HG03565 (cell line): ENCODE data around the gene NOTCH1.

Source experiments
- ATAC-seq: cut with Tn5 transposase; IDR thresholded peaks from one replicate; pipeline ENCODE4 v1.9.1; 2021; ENCODE audit warnings: mild to moderate bottlenecking, moderate library complexity; ENCODE audit not compliant: unreplicated experiment

The NOTCH1 gene

DNA sequence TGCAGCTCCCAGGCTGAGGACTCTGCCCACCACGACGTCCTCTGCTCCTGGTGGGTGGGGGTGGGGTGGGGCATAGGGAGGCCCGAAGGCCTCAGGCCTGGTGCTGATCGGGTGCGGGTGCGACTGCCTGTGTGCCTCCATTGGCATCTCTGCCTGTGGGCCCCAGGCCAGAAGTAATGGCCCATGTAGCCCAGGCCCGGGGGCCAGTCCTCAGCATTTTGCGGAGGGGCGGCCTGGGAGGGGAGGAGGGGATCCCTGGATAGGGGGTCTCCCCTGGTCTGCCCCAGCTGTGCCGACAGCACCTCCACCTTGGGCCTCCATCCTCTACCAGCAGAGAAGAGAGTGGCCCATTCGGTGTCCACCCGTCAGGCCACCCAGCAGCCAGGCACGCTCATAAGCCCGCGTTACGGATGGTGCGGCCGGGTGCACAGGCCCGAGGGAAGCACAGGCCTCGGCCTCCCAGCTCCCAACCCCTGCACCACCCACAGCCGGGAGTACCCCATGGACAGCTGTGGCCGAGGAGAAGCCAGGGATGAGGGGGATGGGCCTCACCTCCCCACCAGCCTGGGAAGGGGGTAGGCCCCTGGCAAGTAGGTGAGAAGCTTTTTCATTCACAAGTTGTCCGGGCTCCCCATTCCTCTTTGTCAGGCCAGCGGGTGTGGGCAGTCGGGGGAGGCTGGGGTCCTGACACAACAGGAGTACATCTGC, 1.8 kb upstream of the NOTCH1 start:
- ATAC-seq: no peak

DNA sequence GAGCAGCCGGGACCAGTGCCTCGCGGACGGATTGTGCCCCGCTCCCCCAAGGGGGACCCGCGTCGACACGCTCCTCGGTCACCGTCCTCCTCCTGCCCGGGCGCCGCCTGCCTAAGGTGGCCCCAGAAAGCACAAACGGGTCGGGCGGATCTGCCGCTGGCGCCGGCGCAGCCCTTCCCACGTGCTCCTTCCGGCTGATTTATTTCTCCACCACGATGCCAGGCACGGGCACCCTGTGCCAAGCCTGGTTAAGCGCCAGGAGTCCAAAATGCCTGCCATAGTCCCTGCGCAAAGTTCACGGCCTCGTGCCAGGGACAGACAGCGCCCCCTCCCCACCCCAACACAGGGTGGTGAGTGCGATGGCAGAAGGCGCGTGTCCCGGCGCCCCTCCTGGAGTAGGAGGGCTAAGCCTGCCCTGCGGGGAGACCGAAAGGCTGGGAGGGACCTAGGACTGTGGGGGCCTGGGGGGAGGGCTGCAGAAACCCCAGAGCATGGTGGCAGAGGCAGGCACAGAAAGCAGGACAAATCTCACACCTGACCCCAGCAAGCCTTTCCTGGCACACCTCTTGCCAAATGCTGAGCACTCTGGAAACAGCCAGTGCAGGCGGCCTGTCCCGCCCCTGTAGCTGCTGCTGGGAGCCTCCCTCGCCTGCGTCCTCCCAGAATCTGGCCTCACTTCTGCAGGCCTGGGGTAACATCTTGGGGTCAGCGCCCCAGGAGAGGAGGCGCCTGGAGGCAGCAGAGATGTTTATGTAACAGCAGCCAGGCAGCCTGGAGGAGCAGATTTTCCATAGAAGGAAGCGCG, 1.1 kb upstream of the NOTCH1 start:
- no peak for ATAC-seq

DNA sequence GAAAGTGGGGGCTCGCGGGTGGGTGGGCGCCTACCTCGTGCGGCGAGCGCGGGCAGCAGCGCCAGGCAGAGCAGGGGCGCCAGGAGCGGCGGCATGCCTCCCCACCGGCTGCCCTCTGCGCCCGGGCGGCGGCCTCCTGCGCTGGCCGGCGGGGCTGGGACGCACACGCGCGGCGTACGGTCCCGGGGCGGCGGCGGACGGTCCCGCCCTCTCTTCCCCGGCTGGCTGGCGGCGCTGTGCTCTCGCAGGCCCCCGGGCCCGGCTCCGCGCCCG, 220 bp downstream of the NOTCH1 start:
- ATAC-seq: no peak

DNA sequence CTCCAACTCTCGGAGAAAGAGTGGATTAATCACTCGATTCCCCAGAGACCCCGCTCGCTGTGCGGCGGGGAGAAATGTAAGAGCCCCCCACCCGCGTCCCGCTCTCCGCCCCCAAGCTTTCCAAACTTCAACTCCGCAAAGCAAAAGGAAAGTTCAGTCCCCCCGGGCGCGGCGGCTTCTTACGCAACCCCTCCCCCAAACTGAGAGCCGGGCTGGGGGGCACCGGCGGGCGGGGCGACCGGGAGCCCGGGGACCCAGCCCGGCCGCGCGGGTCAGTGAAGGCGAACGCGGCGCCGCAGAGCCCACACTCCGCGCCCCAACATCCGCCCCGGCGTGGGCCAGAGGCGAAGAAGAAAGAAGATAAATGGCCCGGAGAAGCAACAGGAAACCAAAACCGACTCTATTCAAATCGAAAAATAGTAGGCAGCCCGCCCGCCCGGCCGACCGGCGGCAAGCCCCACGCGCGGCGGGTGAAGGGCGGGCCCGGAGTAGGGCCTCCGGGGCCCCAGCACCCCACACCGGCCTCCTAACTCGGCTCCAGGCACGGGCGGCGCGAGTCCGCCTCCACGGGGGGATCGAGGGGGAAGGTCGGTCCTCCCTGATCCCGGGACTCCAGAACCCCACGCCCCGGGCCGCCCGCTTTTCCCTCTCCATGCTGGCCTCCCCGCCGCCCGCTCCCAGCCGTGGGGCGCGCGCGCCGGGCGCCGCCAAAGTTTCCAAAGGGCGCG, 720 bp downstream of the NOTCH1 start:
- no peak for ATAC-seq

DNA sequence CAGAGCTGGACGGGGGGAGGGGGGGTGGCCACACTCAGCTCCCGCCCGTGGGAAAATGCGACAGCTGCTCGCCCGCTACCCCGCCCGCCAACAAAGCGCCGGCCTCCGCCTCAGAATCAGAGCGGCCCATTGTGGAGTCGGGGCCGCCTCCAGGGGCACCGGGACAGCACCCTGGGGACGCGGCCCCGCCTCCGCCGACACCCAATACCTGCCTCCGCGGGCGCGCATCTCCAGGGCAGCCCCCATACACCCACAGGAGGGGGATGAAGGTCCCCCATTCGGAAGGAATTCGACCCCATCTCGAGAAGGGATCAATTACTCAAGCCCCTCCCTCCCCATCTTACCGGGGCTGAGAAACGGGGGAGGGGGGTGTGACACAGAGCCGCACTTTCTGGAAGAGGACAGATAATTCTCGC, 1.3 kb downstream of the NOTCH1 start:
- no peak for ATAC-seq

DNA sequence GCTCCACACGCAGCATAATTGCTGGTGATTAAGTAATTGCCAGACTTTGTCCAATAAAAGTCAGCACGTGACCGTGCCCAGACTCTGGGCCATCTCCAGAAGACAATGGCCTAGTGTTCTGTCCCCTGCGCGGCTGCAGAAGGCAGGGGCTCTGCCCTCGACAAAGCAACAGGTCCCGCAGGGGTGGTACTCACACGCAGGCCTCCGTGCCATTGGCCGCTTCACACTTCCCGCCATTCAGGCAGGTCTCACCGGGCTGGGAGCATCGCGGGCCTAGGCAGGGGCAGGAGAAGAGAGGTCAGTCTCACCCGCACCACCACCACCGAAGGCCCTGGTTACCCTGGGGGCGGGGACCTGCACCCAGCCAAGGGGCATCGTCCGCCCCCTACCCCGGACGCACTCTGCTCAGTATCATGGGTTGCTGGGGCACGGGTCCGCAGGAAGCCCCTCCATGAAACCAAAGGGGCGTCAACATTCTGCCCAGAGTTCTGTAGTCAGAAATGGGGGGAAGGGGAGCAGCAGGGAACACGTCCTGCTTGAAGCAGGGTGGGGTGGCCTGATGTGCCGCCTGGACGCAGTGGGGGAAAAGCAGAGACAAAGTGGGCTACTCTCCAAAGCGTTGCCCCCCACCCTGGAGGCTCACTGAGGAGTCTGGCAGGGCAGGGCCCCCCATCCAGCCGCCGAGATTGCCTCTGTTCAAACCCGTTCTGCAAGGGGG, 1.9 kb downstream of the NOTCH1 start:
- ATAC-seq: no peak

DNA sequence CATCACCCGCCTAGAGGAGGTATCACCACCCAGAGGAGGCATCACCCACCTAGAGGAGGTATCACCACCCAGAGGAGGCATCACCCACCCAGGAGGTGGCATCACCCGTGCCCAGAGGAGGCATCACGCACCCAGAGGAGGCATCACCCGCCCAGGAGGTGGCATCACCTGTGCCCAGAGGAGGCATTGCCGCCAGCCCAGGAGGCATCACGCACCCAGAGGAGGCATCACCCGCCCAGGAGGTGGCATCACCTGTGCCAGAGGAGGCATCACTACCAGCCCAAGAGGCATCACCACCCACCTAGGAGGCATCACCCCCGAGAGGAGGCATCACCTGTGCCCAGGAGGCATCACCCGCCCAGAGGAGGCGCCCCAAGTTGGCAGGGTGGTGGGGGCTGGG, 2.6 kb downstream of the NOTCH1 start:
- no peak for ATAC-seq

DNA sequence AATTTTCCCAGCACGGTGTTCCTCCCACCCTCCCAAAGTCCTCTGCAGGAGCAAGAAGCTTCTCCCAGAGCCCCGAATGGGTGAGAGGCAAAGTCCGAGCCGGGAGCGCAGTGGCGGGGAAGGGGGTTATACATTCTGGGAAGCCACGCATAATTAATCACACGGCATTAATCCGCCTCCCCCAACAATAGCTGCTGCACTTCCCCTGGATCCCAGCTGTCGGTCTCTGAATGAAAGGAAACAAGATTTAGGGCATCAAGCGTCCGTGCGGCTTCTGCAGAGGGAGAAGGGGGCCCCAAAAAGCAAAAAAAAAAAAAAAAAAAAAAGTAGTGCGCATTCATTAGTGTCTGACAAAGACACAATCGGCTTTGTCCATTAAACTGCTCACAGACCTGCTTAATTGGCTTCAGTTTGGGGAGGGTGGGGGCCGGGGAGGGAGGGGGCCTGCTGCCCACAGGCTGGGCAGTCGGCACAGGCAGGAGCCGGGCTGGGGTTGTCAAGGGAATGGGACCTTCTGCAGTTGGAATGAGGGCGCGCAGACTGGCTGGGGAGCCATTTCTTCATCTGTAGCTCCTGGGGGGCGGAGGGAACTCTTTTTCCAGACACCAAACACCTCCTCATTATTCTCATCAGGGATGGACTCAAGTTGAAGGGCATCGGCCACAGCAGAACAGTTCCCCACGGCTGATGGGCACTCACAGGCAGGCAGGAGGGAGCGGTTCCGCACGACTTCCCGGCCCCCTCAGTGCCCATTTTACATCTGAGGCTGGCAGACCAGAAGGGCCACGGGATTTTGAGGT, 3.4 kb downstream of the NOTCH1 start:
- no peak for ATAC-seq

DNA sequence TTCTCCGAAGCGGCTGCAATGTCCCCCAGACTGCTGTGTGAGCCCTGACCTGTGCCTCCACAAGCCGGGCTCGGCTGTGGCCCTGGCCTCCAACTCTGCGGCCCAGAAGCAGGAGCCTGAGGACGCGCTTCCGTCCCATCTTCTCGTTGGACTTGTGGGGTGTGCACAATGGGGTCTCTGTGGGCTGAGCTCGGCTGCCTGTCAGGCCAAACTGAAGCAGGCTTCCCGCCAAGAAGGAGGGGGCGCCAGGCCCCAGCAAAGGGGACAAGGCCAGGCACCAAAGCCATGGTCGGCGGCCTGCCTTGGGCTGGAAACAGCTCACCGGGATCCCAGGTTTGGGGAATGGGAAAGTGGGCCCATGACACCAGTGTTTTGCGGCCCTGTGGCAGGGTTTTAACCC, 4.1 kb downstream of the NOTCH1 start:
- ATAC-seq: no peak

DNA sequence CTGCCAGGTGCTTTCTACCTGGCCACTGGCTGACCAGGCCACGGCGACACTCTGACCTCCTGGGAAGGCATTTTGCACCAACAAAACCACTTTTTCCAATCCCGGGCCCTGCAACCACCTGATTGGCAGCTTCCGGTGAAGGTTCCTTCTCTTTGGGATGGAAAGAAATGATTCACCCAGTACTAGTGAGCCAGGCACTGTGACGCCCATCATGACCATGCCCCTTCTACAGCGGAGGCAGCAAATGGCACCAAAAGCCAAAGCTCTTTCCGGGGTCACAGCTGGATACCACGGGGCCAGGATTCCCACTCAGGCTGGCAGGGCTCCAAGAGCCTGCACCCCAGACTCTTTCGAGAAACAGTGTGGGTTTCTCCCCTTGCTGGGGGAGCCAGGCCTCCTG, 4.7 kb downstream of the NOTCH1 start:
- no peak for ATAC-seq

DNA sequence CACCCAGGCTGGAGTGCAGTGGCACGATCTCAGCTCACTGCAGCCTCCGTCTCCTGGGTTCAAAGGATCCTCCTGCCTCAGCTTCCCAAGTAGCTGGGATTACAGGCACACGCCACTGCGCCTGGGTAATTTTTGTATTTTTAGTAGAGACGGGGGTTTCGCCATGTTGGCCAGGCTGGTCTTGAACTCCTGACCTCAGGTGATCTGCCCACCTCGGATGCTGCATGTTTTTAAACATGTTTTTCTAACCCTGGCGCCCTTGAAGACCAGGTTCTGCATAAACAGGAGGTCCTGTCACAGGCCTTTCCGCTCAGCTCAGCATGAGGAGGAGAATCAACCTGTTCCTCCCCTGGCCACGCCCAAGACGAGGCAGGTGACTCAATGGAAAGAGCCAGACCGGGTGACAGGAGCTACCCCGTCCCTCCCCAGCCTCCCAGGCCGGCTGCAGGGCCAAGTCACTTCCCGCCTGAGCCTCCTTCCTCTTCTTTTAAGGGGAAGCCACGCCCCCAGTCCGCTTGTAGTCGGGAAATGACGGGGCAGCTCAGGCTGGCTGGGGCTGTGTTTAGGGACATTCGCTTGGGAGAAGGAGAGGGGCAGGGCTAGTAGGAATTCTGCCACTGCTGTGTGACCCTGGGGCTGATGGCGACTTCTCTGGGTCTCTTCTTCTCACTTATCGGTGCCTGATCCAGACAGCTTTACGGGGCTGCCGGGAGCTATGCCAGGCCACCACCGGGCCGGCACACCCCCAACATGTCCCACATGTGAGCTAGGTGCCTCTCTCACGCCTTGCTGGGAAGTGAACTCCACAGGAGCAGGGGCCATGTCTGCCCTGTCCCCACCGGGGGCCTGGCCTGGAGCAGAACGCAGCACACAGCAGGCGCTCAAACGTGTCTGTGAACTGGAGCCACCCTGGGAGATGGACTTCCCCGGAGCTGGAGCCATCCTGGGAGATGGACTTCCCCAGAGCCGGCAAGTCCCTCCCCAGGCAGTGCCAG, 6.1 kb downstream of the NOTCH1 start:
- ATAC-seq: no peak

DNA sequence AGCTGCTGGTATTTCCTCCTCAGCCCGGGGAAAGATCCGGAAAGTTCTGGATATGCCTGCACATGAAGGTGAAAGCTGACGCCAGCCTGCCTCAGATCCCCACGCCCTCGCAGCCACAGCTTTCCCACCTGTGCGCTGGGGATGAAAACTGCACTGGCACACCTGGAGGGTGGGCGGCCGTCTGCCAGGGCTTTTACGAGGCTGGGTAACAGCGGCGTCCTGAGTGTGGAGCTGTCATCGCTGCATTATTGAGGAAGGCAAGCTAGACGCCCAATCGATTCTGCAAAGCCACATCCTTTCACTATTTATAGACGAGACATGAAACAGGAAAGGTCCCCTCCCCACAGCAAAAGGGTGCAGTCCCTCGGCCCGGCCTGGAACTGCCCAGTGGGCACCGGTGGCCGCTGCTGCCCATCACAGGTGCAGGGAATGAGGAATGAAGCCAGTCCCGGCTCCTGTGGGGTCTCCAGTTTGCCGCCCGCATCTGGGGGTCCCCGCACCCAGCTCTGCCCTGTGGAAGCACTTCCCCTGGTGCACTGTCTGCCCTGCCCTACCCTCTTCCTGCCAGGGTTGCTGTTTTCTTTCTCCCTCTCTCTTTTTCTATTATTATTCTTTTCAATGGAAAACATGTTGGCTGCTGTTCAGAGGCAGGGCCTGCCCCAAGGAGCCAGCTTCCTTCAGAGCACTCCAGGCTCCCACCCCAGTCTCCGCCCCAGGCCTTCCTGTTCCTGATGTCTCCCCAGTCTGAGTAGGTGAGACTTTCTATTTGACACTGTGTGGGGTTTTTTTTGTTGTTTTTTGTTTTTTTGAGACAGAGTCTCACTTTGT, 7.0 kb downstream of the NOTCH1 start:
- ATAC-seq: no peak

DNA sequence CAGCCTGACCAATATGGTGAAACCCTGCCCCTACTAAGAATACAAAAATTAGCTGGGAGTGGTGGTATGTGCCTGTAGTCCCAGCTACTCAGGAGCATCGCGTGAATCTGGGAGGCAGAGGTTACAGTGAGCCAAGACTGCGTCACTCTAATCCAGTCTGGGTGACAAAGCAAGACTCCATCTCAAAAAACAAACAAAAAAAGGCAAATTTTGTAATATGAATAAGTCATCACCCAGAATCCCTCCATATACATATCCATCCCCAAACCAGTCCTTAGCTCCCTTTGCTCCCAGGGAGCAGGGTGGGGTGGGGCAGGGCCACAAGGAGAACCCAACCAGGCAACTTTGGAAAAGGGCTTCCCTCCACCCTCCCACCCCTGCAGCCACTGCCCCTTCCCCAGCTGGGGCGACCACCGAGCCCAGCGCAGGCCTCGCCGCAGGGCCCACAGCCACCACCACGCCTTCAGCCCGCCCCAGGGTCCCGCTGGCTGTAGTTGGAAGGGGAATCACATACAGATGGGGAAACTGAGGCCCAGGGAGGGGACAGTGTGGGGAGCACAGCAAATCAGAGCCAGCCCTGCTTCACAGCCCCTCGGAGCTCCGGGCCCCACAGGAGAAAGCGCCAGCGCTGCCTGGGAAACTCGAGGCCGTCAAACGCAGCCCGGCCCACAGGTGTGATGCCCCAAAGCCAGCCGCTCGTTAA, 7.8 kb downstream of the NOTCH1 start:
- ATAC-seq: no peak

DNA sequence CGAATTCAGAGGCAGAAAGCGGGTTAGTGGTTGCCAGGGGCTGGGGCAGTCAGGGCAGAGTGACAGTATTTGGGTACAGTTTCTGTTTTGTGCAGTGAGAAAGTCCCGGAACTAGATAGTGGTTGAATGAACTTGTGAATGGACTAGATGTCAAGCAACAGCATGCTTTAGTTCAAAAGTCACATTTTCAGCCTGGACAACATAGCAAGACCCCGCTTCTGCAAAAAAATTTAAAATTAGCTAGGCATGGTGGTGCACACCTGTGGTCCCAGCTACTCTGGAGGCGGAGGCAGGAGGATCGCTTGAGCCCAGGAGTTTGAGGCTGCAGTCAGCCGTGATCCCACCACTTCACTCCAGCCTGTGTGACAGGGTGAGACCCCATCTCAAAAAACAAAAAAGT, 8.4 kb downstream of the NOTCH1 start:
- no peak for ATAC-seq

DNA sequence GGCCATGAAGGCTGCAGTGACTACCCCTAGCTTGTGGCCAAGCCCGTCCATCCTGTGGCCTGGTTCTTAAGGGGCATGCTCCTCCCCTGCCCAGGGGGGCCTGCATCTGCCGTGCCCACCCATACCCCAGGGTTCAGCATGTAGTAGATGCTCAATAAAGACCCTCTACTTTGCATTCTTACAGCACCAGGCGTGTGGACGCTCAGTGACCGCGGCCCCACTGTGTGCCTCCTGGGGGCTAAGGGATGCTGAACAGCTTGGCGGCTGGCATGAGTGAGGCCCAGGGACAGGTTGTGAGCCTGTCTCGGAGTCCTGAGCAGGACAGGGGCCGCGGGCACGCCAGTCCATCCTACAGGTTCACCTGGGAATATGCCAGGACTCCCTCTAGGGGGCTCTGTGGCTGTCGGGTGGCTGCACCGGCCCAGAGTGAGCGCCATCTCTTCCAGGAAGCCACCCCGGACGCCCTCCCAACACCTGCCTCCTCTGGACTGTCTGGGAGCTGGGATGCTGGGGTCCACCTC, 9.1 kb downstream of the NOTCH1 start:
- ATAC-seq: no peak

DNA sequence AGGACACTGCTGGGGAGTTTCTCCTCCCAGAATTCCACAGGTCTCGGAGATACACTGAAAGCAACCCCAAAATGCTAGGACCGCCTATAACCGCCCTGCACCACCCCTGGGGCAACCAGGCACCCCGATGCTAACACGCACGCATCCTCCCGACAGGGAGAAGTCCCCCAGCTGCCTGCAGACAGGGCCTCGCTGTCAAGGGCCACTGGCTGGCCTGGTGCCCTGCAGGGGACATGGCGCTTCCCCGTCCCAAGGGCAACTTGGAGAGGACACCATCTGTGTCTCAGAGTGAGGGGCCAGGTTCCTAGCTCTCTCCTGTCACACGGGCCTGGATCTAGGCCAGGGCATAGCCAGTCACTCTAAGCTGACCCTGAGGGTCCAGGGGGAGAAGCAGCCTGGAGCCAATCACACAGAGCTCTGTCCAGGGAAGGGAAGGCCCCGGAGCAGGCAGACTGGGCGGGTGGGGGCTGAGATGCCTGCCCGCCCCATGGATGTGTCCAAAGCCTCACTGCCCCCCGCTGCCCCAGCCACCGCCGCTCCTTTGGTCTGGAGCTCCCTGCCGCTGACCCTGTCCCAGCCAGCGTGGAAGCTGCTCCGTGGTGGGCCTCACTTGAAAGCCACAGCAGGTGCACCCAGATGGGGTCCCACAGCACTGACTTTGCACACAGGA, 9.7 kb downstream of the NOTCH1 start:
- ATAC-seq: no peak

DNA sequence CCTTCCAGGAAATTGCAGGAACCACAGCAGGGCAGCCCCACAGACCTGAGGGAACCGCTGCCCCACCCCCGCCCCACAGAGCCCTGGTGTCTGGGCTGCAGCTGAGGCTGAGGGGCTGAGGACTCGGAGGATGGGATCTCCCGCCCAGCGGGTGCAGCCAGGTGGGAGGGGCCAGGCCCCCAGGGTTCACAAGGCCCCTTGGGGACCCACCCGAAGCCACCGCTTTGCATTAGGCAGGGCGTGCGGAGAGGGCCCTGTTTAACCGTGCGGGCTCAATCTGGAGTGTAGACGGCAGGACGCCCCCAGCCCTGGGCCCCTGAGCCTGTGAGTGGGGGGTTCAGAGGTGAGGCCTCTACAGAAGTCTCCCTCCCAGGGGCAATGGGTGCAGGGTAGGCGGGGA, 10.8 kb downstream of the NOTCH1 start:
- ATAC-seq: no peak
